Keratinocyte (primary cell): ENCODE results near the gene MICAL3. TPM values are rescaled to one million over a fixed set of nuclear protein-coding genes. Genes with fewer than 3 reads are reported as not detected.
"Not testable (repeated sequence)": the region's sequence is repeated elsewhere in the genome, so short reads cannot be mapped to it uniquely, and the experiment has no call there.

Experiments used
- DNase-seq: peaks from one replicate; pipeline ENCODE4 v3.0.0-alpha.2; 2011; ENCODE audit warnings: low read depth, missing footprints, low spot score
- FAIRE-seq: peaks from 2 replicates; lab custom pipeline; 2011; peaks lifted over from hg19 to GRCh38; lab: Jason Lieb, UNC
- H2AFZ ChIP-seq: 2 replicates; pipeline ENCODE4 v1.6.0; 2012; ENCODE audit warnings: low read length, control low read depth, inconsistent platforms; ENCODE audit not compliant: control insufficient read depth
- H3K27ac ChIP-seq: 2 replicates; pipeline ENCODE4 v1.5.1; 2011; ENCODE audit warnings: low read length; ENCODE audit not compliant: control insufficient read depth, insufficient read depth
- H3K27me3 ChIP-seq: 3 replicates; pipeline ENCODE4 v1.6.0; 2011; ENCODE audit warnings: low read length; ENCODE audit not compliant: control insufficient read depth, insufficient read depth; ENCODE audit errors: extremely low read depth
- H3K36me3 ChIP-seq, 2 experiments: 2 replicates in 1 of 2; 3 replicates in 1 of 2; pipeline ENCODE4 v1.5.1; 2011; ENCODE audit warnings: low read length in 2 of 2, mild to moderate bottlenecking in 1 of 2; ENCODE audit not compliant: control insufficient read depth in 2 of 2, insufficient read depth in 2 of 2; ENCODE audit errors: extremely low read depth in 1 of 2
- H3K4me1 ChIP-seq: 3 replicates; pipeline ENCODE4 v1.5.1; 2011; ENCODE audit warnings: low read length; ENCODE audit not compliant: control insufficient read depth, insufficient read depth; ENCODE audit errors: extremely low read depth
- H3K4me2 ChIP-seq: 3 replicates; pipeline ENCODE4 v1.6.0; 2011; ENCODE audit warnings: low read depth, low read length; ENCODE audit not compliant: control insufficient read depth, insufficient read depth; ENCODE audit errors: extremely low read depth
- H3K4me3 ChIP-seq, 3 experiments: fragments of 200-600 bp in 1 of 3; sonication (generic) in 1 of 3; 2 replicates in 2 of 3; 3 replicates in 1 of 3; pipeline ENCODE4 v1.5.1; 2011 to 2016; ENCODE audit warnings: low read length in 3 of 3, mild to moderate bottlenecking in 3 of 3, control low read depth in 2 of 3, inconsistent platforms in 1 of 3, low read depth in 1 of 3, mixed read lengths in 1 of 3, mixed run types in 1 of 3, moderate library complexity in 1 of 3; ENCODE audit not compliant: control insufficient read depth in 2 of 3, insufficient read depth in 2 of 3; ENCODE audit errors: extremely low read depth in 1 of 3
- H3K79me2 ChIP-seq: 2 replicates; pipeline ENCODE4 v1.6.0; 2012; ENCODE audit warnings: low read length; ENCODE audit not compliant: control insufficient read depth, insufficient read depth
- H3K9ac ChIP-seq: 3 replicates; pipeline ENCODE4 v1.6.0; 2011; ENCODE audit warnings: low read length; ENCODE audit not compliant: control insufficient read depth, insufficient read depth; ENCODE audit errors: extremely low read depth
- H3K9me1 ChIP-seq: 3 replicates; pipeline ENCODE4 v1.6.0; 2011; ENCODE audit warnings: low read length; ENCODE audit not compliant: control insufficient read depth, insufficient read depth; ENCODE audit errors: extremely low read depth
- H3K9me3 ChIP-seq: 2 replicates; pipeline ENCODE4 v1.5.1; 2012; ENCODE audit warnings: low read depth, low read length; ENCODE audit not compliant: control insufficient read depth
- H4K20me1 ChIP-seq: 3 replicates; pipeline ENCODE4 v1.6.0; 2011; ENCODE audit warnings: low read length; ENCODE audit not compliant: control insufficient read depth, insufficient read depth; ENCODE audit errors: extremely low read depth
- EZH2 ChIP-seq: IDR thresholded peaks from one replicate; pipeline ENCODE4 v1.6.1; 2012; ENCODE audit warnings: inconsistent platforms, mild to moderate bottlenecking, low read length, moderate library complexity
- dilution Hi-C: fragments of 300-500 bp; cut with MboI; formaldehyde crosslinking; loops from one replicate; pipeline ENCODE4 v1.7.0; 2020; ENCODE audit warnings: low sequenced_read_pairs; ENCODE audit not compliant: extremely low pct_ligation_motif_present
- polyA plus RNA-seq, 5 experiments: library from polyadenylated mRNA; depleted of rRNA in 3 of 5; stranded (reverse) in 3 of 5; stranded (forward) in 1 of 5; unstranded in 1 of 5; fragments of >200 nt; gene quantifications; 1 replicate in 1 of 5; 2 replicates in 3 of 5; 3 replicates in 1 of 5; pipeline versions ENCODE4 v1.2.1 to v1.2.3, GENCODE V29; 2011 to 2012; ENCODE audit warnings: missing spikeins in 2 of 5, low read depth in 1 of 5, low replicate concordance in 1 of 5
- TF ChIP-seq, protein P1 (sequence below), 3 experiments: IDR thresholded peaks in 1 of 3; conservative IDR thresholded peaks in 1 of 3; optimal IDR thresholded peaks in 1 of 3; 2 replicates in 2 of 3; 3 replicates in 1 of 3; pipeline versions ENCODE3 to v1.5.1; 2011; ENCODE audit warnings: low read length in 3 of 3, mild to moderate bottlenecking in 3 of 3, moderate library complexity in 2 of 3, control low read depth in 1 of 3, inconsistent platforms in 1 of 3; ENCODE audit not compliant: insufficient read depth in 2 of 3; ENCODE audit errors: extremely low read depth in 1 of 3

The MICAL3 gene
- polyA plus RNA-seq, 1 donor (not counting 4 experiments of a cell fraction or from before 2014, with no cell fraction given) = 27.9 TPM

DNA sequence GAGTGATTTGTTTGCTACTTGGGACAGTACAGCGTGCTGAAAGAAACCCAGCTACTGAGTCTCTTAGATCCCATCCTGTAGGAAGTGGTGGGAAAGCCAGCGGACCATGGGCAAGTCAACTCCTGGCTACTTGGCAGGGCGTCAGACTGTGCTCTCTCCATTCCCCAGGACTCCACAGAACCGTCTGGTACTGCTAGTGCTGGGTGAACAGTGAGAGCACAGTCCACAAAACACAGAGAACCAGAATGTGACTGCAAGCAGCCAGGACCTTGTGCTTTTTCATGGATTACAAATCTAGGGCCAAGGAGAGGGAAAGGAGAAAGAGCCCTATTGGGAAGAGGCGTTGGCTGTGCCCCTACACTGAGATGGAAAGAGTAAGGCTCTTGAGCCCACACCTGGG is 260.3 kb downstream of the MICAL3 start:
- Histone ChIP-seq H2AFZ (no peak overlapping the region), H3K9me1 (no peaks in the 10 kb centered on the region), H3K9ac (no peak overlapping the region), H3K27ac (no peak overlapping the region), H3K9me3 (no peaks in the 10 kb centered on the region), H3K36me3 (no peaks in the 10 kb centered on the region), H3K27me3 (no peaks in the 10 kb centered on the region), H3K4me3 (no peak overlapping the region), H4K20me1 (no peaks in the 10 kb centered on the region), H3K4me1 (no peaks in the 10 kb centered on the region), H3K4me2 (no peak overlapping the region), H3K79me2 (peaks cover 2% of the 10 kb centered on the region)
- TF ChIP-seq EZH2 = no peak
- TF ChIP-seq, protein P1, sequence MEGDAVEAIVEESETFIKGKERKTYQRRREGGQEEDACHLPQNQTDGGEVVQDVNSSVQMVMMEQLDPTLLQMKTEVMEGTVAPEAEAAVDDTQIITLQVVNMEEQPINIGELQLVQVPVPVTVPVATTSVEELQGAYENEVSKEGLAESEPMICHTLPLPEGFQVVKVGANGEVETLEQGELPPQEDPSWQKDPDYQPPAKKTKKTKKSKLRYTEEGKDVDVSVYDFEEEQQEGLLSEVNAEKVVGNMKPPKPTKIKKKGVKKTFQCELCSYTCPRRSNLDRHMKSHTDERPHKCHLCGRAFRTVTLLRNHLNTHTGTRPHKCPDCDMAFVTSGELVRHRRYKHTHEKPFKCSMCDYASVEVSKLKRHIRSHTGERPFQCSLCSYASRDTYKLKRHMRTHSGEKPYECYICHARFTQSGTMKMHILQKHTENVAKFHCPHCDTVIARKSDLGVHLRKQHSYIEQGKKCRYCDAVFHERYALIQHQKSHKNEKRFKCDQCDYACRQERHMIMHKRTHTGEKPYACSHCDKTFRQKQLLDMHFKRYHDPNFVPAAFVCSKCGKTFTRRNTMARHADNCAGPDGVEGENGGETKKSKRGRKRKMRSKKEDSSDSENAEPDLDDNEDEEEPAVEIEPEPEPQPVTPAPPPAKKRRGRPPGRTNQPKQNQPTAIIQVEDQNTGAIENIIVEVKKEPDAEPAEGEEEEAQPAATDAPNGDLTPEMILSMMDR (optimal IDR thresholded peaks at IDR 0.05 in 1 of 3, IDR thresholded peaks at IDR 0.05 in 1 of 3, conservative IDR thresholded peaks at IDR 0.05 in 1 of 3; ENCODE audit: extremely low read depth in 1 of 3, insufficient read depth in 2 of 3, low read length in 3 of 3) = no peak
- no peak for FAIRE-seq
- no peak for DNase-seq
- dilution Hi-C loops = no loop called here

DNA sequence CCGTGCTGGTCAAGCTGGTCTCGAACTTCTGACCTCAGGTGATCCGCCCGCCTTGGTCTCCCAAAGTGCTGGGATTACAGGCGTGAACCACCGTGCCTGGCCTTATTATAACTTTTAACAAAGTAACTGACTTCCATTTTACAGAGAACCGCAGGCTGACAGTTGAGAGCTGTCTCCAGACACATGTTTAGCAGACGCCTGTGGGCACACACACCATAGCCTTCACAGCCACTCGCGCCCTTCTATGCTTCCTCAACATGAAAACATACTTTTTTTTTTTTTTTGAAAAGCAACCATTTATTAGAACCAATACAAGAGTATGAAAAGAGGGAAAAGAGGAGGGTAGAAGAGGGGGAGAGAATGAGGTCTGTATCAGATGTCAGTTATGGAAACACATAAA is 260.9 kb downstream of the MICAL3 start:
- dilution Hi-C loops = not testable (repeated sequence)

DNA sequence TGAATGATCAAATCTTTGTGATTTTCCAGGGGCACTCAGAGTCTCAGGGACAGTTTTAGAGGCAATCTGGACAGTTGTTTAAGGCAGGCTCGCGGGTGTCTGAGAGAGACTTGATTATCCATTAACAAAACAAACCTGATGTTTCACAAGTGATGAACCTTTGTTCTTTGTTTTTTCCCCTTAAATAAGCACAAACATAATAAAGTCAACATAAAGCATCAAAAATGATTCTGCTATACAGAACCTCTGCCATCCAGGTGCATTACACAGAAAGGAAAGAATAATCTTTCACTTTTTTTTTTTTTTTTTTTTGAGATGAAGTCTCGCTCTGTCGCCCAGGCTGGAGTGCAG is 263.2 kb downstream of the MICAL3 start:
- Histone ChIP-seq H4K20me1 (no peaks in the 10 kb centered on the region), H3K79me2 (no peaks in the 10 kb centered on the region)

More for the DNA sequence above, 260.9 kb downstream of the MICAL3 start:
- not testable (repeated sequence) for FAIRE-seq, H3K4me1 ChIP-seq, H2AFZ ChIP-seq, H3K9ac ChIP-seq, H3K27ac ChIP-seq, H3K9me1 ChIP-seq, H3K79me2 ChIP-seq, H4K20me1 ChIP-seq, H3K9me3 ChIP-seq, H3K4me2 ChIP-seq, DNase-seq, H3K4me3 ChIP-seq, H3K27me3 ChIP-seq, H3K36me3 ChIP-seq

More for the DNA sequence above, 263.2 kb downstream of the MICAL3 start:
- no peak overlapping the region for H3K9ac ChIP-seq
- FAIRE-seq (no peak), DNase-seq (no peak)
- H3K27ac ChIP-seq = no peak overlapping the region
- no peaks in the 10 kb centered on the region for H3K9me1 ChIP-seq
- H2AFZ ChIP-seq = no peak overlapping the region
- no peaks in the 10 kb centered on the region for H3K9me3 ChIP-seq
- dilution Hi-C loops = no loop called here
- TF ChIP-seq, protein P1 (optimal IDR thresholded peaks at IDR 0.05 in 1 of 3, IDR thresholded peaks at IDR 0.05 in 1 of 3, conservative IDR thresholded peaks at IDR 0.05 in 1 of 3; ENCODE audit: extremely low read depth in 1 of 3, insufficient read depth in 2 of 3, low read length in 3 of 3) = no peak
- no peak for TF ChIP-seq EZH2
- H3K36me3 ChIP-seq = no peaks in the 10 kb centered on the region
- no peaks in the 10 kb centered on the region for H3K27me3 ChIP-seq
- H3K4me3 ChIP-seq = no peak overlapping the region
- H3K4me1 ChIP-seq = no peaks in the 10 kb centered on the region
- H3K4me2 ChIP-seq = no peak overlapping the region
